MM.1S (cell line): ENCODE results near the gene CARD11.

Source experiments
- CTCF ChIP-seq: fragments of 300-600 bp; sonication (generic); IDR thresholded peaks from 2 replicates; pipeline ENCODE4 v1.5.1; 2016; ENCODE audit warnings: antibody characterized with exemption, low read length, mixed read lengths
- EZH2 ChIP-seq: fragments of 300-600 bp; sonication (generic); optimal IDR thresholded peaks from 2 replicates; pipeline ENCODE3; 2017; ENCODE audit warnings: low read depth, mild to moderate bottlenecking, antibody characterized with exemption, low read length, mixed read lengths
- EZH2phosphoT487 ChIP-seq: fragments of 300-600 bp; sonication (generic); IDR thresholded peaks from 2 replicates; pipeline ENCODE4 v1.6.1; 2018; ENCODE audit warnings: antibody characterized with exemption, low read length

- TF ChIP-seq EZH2 (no peak), EZH2phosphoT487 (no peak), CTCF (no peak)
Measured at GRCh38 chr7:2882111-2882510, 161.6 kb downstream of the CARD11 start.
